T-helper 2 cell treated with Interferon-gamma antibody and Interleukin-4, amounts not matched to agents 100 ng/mL and 5 ng/mL, for 36 hours (primary cell): Measurements from ENCODE around the gene CAMTA1. TPM values are rescaled to one million over a fixed set of nuclear protein-coding genes. Genes with fewer than 3 reads are reported as not detected.

Source experiments
- intact Hi-C: fragments of 100-400 bp; cut with micrococcal nuclease; formaldehyde crosslinking; loops from one replicate; pipeline ENCODE4 v1.15.1; 2023
- total RNA-seq: library from RNA; stranded (reverse); gene quantifications from 2 replicates; pipeline ENCODE4 v1.2.3, GENCODE V29; 2022

Gene CAMTA1
- total RNA-seq, 1 donor from 2014 or later = 40.7 TPM

DNA sequence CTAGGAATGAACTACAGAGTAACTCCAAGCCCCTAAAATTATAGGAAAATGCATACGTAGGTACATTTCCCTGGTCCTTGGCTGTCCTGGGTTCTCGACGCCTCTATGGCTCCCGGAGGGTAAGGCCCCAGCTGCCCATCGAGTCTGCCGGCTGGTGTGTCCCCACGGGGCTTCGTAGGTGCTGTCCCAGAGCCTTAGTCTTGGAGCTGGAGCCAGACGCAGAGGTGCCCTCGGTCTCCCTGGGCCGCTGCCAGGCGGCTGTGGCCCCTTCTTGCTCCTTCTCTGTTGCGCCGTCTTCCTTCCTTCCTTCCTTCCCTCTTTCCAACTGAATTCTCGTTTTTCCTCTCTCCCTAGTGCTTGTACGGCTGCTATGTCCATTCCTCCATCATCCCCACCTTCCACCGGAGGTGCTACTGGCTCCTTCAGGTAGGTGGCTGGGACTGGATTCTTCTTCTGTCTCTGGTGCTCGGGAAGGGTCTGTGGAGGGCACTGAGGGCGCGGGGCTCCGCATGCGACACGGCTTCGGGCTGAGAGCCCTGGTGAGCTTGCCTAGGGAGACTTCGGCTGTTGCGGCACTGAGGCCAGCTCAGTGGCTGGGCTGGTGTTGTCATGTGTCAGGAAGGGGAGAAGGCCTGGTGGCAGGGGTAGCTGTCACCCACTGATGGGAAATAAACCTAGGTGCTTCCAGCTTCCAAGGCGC is 682.4 kb downstream of the CAMTA1 start:
- intact Hi-C loops = no loop called here

DNA sequence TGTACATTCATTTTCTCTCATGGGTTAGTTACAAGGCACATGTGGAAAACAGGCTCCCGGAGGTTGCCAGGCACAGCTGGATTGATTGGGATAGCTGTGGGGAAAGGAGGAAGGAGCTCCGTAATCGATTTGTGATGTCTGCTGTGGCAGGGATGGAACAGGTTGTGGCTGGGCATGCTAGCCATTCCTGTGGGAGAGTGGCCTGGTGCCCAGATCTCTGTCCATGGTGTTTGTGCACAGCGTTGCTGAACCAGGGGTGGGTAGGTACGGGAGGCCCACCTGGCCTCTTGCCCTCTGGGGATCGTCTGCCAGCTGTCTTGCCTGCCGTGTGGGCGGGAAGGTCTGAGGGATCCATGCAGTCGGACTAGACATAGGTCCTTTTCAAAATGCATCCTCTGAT is 683.0 kb downstream of the CAMTA1 start:
- intact Hi-C loops = no loop called here

DNA sequence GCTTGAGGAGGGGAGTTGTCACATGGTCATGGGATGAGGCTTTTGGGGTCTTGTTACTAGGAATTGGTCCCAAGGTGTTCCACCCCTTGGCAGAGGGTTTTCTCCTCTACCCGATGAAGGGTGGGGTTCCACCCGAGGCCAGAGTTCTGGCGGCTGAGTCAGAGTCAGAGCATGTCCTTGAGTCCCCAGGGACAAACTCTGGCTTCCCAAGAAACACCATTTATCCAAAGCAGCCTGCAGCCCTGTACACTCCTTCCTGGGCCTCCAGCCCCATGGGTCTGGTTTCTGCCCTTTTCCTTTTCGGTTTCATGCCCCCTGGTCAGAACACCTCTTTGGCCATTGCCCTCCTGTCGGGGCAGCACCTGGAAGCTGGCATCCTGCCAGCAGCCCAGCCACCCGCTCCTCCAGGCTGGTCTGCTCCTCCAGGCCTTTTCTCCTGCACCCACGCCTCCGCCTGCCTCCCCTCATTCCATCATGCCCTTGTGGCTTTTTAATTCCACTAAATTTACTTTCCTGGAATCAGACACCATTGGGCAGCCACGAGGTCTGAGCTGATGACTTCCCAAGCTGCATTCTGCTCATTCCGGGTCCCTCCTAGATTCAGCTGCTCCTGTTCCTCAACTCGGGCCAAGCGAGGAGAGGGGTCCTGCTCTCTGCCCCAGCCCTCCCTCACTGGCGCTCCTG is 684.1 kb downstream of the CAMTA1 start:
- intact Hi-C loops = no loop called here

DNA sequence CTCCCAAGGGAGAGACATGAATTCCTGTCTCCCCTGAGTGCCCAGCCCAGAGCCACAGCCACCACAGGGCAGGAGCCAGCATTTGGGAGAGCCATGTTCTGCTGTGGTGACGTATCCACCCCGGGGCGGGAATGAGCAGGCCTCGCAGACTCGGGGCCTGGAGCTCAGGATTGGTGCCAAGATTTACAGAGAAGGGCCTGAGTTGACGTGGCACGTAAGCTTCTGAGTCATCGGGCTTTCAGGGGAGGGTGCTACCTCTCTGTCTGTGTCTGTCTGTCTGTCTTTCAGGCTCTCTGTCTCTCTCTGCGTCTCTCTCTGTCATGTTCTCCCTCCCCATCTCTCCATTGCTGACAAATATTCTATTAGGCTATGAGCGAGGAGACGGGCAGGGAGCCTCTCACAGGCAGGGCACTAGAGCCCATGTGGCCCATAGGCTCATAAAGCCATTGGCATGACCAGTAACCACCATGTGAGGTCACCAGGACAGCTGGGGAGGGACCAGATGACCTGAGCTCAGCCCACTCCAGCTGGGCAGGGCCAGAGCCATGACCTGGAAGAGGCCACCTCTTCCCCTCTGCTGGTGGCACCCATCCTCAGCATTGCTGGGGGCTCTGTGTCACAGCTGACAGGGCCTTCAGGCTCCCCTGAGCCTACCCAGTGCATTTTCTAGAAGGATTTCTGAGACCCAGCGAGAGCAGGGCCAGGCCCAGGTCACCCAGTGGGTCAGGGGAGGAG is 685.8 kb downstream of the CAMTA1 start:
- intact Hi-C loops = no loop called here

DNA sequence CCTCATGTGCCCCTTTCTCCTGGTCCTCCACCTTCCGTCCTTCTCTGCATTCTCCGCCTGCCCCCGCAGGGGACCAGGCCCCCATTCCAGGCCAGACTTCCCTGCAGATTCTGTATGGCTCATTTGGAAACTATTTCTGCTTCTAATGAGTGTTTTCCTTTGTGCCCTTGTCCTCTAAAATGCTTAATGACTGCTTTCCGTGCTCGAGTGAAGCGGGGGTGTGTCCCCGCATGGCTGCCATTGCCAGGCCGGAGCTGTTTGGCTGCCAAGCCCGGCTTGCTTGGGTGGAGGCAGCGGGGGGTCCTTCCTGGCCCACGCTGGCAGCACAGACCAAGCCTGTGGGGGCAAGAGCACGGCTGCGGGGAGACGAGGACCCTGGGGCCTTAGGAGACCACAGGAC is 686.6 kb downstream of the CAMTA1 start:
- intact Hi-C loops = no loop called here

DNA sequence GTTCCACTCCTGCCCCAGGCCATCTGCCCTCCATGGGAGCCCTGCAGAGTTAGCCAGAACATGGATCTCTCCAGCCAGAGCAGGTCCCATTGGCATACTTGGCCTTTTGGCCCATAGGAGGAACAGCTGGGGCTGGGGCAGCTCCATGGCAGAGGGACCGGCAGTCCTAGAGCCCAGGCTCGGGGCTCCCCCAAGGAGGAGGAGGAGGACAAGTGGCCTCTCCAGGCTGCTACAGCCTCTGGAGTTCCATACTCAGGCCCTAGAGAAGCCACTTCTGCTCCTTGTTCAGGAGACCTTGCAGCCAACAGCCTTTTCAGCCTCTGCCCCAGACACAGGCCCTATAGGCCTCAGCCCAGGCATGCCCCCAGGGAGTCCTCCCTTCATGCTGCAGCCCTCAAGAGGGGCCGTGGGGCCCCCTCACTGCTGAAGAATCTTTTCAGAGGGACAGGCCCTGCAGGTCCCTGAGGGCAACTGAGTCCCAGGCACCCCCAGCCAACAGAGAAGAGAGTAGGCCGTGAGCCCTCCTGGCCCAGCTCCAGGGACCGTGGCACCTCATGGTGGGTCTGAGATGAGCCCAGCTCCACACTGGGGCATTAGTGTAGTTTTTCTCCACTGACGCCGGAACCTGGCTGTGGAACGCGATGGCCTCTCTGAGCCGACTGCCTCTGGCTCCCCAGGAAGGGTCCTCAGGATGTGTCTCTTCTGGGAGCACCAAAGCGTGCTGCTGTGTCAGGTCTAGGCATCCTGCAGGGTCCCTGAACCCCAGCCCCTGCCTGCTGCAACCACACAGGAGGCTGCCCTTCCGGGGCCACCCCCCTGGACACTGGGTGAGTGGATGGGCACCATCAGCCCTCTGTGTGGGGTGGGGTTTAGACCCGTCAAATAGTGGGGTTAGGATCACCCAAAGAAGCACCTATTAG is 688.2 kb downstream of the CAMTA1 start:
- intact Hi-C loops = no loop called here

DNA sequence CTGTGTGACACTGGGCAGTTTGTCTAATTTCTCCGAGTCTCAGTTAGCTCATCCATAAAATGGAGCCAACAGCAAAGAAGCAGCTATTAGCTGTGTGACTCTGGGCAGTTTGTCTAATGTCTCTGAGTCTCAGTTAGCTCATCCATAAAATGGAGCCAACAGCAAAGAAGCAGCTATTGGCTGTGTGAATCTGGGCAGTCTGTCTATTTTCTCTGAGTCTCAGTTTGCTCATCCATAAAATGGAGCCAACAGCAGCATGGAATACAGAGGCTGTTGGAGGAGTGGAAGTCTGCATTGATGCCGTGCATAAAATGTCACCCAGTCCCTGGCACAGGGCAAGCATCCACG is 688.9 kb downstream of the CAMTA1 start:
- intact Hi-C loops = no loop called here

DNA sequence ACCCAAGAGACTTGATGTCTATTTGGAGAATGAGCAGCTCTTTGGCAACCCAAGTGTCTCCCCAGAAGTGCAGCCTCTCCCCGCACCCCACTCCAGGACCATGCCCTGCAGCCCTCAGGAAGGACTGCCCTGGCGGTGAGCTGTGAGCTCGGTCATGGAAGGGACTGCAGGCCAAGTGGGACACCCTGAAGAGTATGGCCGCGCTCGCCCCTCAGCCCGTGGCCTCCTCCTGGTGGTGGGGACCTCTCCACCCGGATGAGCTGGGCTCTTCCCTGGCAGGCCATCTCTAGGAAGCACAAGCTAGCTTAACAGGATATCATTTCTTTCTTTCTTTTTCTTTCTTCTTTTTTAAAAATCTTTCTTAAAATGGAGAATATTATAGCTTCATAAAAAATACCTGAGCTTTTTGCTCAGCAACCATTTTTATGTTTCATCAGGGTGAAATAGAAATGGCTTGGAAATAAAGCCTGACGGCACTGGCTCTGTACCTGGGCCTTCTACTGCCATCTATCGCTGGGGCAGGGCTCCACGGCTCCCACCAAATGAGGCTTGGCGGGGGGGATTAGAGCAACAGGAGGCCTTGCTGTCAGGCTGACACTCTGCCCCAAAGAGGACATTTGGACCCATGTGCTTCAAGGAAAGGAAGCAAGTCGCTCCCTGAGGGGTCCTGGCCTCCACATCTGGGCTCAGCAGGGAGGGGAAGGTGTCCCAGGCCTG is 689.7 kb downstream of the CAMTA1 start:
- intact Hi-C loops = no loop called here

DNA sequence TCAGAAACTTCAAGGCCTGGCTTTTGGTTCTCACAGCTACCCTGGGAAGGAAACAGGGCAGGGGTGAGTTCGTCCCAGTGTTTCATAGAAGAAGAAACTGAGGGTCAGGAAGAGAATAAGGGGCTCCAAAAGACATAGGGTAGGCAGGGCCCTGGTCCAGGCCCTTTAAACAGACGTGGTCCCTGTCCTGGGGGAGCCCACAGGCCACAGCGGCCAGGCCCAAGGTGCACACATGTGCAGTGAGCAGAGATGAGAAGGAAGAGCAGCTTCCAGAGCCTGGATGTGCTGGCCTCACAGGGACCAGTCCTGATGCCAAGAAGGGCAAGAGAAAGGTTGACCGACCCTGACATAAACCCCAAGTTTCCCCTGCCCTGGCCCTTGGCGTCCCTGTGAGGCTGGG is 690.4 kb downstream of the CAMTA1 start:
- intact Hi-C loops = no loop called here

DNA sequence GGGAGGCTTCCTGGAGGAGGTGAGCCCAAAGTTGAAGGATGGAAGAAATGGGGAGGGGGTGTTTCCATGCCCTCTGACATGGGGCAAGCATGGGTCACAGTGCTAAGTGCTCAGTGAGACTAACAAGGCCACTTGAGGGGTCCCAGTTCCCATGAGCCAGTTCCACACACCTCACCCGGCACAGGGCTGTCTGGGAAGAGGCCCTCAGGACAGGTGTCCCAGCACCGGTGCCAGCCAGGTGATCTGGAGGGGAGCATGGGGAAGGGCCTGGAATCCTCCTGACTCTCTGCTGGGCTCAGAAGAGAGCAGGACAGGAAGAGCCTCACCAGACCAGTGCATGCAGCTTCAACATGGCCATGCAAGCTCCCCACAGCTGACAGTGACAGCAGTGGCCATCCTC is 691.1 kb downstream of the CAMTA1 start:
- intact Hi-C loops = no loop called here

DNA sequence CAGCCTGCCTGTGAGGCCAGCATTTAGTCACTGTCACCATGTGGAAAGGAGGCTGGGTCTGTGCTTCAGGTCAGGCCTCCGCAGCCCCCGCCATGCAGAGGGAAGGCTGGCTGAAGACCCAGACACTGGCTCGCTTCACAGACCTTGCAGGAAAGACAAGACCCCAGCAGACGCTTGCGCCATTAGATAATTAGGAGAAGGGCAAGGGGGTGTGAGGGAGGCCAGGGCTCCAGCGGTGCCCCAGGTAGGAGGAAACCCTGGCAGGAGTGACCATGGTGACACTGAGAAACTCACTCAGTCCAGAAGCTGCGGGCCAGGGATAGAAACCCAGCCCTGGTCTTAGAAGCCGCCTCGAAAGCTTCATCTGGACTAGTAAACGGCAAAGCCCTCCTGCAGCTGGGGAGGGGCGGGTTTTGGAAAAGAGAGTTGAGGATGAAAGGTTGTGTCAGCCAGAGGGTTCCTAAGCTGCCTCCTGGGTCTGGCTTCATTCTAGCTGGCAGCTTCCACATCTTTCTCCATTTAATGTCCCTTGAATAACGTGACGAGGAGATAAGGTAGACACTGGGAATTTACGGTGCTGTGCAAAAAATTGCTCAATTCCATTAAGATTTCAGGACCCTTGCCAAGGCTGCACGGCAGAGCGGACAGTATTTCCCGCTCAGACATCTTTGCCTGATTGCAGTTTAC is 691.8 kb downstream of the CAMTA1 start:
- intact Hi-C loops = no loop called here

DNA sequence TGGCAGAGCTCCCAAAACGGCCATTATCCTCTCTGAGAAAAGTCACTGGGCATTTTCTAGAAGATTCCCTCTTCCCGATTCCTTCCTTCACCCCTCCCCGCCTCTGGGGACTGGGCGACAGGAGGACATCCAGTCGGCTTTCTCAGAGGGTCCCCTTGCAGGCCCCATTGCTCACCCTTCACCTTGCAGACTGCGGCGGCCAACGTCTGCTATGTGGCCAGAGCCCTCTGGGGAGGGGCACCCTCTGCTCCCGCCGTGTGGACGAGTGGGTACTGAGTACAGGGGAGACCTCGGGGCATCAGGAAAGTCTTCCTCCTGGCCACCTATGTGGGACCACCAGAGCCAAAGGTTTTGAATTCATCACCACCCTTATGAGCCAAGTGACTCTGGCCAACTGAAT is 692.3 kb downstream of the CAMTA1 start:
- intact Hi-C loops = no loop called here

DNA sequence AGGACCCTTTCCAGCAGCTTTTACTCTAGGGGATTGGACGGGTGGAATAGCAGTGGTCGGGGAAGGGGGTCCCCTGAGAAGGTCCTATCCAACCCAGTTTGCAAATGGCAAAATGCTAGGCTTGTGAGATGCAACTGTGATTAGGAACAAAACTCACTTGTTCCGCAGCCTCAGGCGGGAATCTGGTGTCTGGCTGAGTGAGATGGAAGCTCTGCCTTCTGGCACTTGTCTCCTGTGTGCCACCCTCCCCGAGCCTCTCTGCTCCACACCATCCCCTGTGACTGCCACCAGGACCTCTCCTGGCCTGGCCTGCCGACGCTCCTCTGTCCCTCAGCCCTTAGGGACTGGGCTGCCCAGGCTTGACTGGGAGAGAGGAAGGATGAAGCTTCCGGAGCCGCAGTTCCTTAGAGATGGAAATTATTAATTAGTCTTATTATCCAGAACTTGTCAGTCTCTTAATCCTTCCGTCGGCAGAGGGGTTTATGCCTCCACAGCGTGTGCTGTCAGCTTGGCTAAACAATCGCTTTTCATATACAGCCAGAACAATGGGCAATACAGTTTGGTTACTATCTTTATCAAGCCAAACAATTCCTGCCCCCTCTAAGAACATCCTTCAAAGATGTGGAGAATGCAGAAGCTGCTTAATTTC is 693.0 kb downstream of the CAMTA1 start:
- intact Hi-C loops = no loop called here

DNA sequence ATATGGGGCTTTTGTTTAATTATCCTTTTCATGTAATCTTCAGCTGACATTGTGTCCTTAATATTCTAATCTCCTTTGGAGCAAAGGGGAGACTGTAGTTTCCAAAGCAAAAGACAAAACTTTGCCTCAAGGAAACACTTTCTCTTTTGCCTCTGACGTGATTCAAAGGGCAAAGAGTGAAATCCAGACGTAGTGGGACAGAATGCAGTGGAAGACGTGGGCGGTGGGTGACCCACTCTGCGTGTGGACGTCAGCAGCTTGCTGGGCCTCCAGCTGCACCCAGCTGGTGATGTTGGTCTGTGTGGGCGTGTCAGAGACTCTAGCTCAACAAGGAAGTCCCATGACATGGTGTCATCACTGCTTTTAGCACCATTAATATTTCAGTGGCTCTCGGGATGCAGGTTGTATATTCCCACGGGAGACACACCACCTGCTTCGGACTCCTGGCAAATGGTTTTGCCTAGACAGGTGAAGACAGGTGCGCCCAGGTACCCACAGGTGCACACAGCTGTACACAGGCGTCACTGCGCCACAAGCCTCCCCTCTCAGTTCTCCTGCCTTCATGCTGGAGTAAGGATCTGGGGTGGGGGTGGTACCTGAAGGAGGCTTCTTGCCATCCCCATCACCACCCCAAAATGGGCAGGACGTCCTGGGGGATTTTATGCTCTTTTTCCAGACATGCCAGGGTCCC is 693.7 kb downstream of the CAMTA1 start:
- intact Hi-C loops = no loop called here

DNA sequence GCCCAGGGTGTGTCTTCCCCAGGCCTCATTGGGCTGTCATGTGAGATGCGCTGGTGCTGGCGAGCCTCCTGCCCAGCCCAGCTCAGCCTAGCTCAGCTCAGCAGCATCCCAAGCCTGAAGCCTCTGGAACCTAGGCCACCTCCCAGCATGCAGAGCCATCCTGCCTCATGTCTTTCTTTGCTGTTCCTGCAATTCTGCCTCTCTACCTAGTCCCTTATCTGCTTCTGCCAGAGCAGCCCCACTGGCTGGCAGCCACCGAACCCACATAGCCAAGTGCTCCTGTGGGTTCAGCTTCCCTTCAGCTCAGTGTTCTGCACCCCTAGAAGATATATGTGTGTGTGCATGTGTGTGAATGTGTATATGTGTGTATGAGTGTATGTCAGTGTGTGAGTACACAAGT is 694.3 kb downstream of the CAMTA1 start:
- intact Hi-C loops = no loop called here

DNA sequence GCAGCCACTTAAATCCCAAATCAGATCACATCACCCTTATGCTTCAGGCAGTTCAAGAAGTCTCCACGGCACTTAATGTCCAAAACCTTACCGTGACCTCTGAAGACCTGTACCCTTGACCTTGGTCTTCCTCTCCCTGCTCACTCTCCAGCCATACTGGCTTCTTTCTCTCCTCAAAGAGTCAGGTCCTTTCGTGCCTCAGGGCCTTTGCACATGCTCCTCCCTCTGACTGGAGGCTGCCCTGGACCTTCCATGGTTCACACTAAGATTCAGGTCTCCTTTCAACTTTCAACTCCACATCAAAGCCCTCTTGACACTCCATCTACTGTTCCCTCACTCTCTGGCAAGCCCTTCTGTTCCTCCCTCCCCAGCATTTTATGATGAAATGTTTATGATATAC is 695.9 kb downstream of the CAMTA1 start:
- intact Hi-C loops = no loop called here

DNA sequence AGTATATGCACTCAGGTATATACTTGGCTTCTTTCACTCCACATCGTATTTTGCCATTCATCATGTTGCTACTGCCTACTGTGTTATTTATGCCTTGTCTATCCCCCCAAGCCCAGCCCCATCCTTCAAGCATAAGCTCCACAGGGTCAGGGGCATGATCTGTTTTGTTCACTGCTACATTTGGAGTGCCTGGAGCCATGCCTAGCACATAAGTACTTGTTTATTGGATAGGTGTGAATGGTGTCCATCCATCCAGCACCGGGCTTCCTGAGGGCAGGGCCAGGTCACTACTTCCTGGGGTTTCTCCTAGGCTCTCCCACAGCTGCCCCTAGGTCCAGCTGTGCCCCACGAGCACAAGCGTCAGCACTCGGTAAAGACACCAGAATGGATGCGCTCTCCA is 696.8 kb downstream of the CAMTA1 start:
- intact Hi-C loops = no loop called here

DNA sequence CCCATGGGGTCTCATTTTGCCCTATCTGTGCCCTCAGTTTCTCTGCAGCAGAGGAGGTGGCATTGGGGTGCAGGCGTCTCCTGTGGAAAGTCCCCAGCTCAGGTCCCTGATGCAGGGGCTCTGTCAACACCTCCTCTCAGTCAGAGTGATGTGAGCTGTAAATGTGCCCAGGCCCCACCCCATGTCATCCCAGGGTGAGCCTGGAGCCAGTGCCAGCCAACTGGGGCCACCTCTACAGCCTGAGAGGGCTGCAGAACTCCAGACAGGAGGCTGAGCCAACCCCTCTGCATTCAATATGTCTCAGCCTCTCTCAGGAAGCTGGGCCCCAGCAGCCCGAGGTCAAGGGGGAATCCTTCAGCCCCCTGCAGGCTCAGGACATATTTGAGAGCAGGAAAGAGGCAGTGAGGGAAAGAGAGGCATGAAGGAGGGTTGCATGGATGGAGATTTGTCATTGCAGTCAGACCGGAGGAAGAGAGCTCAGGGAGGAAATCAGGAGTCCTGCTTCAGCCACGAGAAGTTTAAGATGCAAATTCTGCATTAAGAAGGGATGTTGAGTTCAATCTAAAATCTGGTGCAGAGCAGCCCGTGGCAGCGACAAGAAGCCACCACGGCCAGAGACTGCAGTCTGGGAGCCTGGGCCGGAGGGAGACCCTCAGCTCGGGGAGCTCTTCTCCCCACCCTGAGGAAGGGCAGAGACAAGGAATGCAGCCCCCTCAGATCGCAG is 697.7 kb downstream of the CAMTA1 start:
- intact Hi-C loops = no loop called here
